GM12801 (cell line): ENCODE data around the gene RERE.

Experiments used
- CTCF ChIP-seq: IDR thresholded peaks from one replicate; pipeline ENCODE4 v1.5.1; 2011; ENCODE audit warnings: control low read depth; ENCODE audit not compliant: insufficient read length; ENCODE audit errors: extremely low read depth

The RERE gene

GRCh38 chr1:8536515-8536914 is 280.9 kb downstream of the RERE start:
- no peak for TF ChIP-seq CTCF

DNA sequence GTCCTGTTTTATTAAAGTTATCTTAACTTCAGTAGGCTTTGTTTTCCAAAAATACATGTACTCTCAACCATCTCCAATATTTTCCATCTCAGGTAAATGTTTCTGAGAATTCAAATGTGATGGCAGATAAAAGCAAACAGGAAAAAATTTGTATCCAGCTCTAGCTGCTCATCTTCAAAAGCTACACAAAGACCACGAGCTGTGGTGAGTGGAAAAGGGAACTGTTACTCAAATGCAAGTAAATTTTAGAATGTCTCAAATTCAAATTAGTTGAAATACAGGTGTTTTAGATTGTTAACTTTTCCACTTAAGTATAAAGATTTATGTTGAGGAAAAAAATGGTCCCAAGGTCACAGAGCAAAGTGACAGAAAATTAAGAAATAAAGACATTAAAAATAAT is 283.5 kb downstream of the RERE start:
- TF ChIP-seq CTCF: no peak

DNA sequence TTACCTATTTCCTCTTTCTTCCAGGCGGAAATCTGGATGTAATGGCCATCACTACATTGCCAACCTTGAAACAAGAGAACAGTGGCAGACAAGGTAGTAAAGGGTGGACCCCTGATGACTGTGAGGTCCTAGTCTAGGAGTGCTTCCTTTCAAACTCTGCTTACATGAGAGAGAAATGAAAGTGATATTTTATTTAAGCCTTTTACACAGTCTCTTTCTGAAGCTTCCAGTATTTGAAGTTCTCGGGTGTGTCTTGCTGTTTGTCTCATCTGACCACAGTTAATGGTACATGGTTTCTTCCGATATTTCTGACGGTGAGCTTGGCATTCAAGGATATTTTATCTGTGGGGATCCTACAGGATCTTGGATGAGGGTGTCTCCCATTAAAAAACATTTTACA is 284.3 kb downstream of the RERE start:
- no peak for TF ChIP-seq CTCF

- no peak for TF ChIP-seq CTCF
Observed at GRCh38 chr1:8529901-8530300, 287.5 kb downstream of the RERE start.

- TF ChIP-seq CTCF: no peak
Observed at GRCh38 chr1:8527941-8528340, 289.5 kb downstream of the RERE start.

DNA sequence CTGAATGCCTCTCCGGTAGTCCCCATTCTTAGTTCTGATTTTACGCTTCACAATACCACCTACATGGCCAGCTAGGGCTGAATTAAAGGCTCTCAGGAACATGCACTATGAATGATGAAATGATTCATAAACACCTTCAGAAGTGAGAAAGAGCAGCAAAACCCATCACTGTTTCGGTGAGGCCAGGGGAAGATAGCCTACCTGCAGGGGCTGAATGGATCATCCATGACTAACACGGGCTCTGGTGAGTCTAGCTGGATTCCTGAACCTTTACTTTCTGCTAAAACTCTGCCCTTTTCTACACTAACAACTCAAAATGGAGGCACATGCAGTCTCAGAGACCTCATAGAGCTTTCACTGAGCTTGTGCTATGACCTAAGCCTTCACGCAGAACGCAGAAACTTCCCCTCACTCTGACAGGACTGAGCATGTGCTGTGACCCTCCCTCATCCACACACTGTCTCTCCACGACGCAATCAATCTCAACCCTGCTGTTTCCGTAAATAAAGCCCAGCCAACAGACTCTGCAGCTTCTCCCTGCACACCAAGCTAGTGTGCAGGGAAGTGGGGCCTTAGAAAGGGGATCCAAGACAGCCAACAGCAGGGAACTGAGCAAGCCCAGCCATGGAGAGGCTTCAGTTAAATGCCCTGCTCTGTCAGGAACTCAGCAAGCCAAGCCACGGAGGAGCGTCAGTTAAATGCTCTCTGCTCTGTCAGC is 291.7 kb downstream of the RERE start:
- no peak for TF ChIP-seq CTCF

DNA sequence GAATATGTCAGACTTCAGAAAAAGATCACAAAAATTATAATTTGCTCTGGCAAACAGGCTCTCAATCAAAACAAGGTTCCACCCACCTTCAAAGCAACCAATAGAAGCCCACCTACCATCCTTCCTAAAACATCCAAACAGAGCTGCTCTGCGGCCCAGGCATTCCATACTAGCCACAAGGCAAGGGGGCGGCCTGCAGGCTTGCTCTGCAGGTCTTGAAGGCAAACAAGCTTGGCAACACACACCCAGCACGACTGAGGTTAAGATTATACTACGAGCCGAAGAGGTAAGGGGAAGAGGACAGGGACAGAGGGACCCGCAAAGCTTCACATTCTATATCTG is 292.3 kb downstream of the RERE start:
- no peak for TF ChIP-seq CTCF
